Heart right ventricle (tissue), 16 donors: Measurements from ENCODE around the gene ZWILCH. TPM values are rescaled to one million over a fixed set of nuclear protein-coding genes. Genes with fewer than 3 reads are reported as not detected.

Experiments used
- ATAC-seq, 8 donors: fragments of 200-7000 bp; cut with Tn5 transposase; one replicate each; pipeline ENCODE4 v1.9.1; 2020; ENCODE audit warnings: mild to moderate bottlenecking in 8 of 8, moderate library complexity in 8 of 8, moderate number of reproducible peaks in 1 of 8
- DNase-seq, 2 donors: peaks; one replicate each; pipeline ENCODE4 v3.0.0-alpha.2; 2020
- H3K27ac ChIP-seq, 10 donors: fragments of 200-600 bp; sonication (generic) in 2 of 10; one replicate each; pipeline versions ENCODE4 v1.5.0 to v1.8.0; 2020 to 2022; ENCODE audit warnings: mild to moderate bottlenecking in 3 of 10
- H3K27me3 ChIP-seq, 7 donors: fragments of 200-600 bp; one replicate each; pipeline ENCODE4 v1.8.0; 2021 to 2022; ENCODE audit warnings: mild to moderate bottlenecking in 2 of 7
- H3K36me3 ChIP-seq, 9 donors: fragments of 200-600 bp; sonication (generic) in 1 of 9; one replicate each; pipeline versions ENCODE4 v1.5.0 to v1.8.0; 2020 to 2022; ENCODE audit warnings: mild to moderate bottlenecking in 2 of 9
- H3K4me1 ChIP-seq, 9 donors: fragments of 200-600 bp; sonication (generic) in 1 of 9; one replicate each; pipeline versions ENCODE4 v1.5.0 to v1.8.0; 2020 to 2022; ENCODE audit warnings: mild to moderate bottlenecking in 4 of 9
- H3K4me3 ChIP-seq, 10 donors: fragments of 200-600 bp; sonication (generic) in 2 of 10; one replicate each; pipeline versions ENCODE4 v1.5.0 to v1.8.0; 2020 to 2022; ENCODE audit warnings: mild to moderate bottlenecking in 7 of 10, moderate library complexity in 2 of 10
- H3K9me3 ChIP-seq, 11 donors: fragments of 200-600 bp in 10 of 11; sonication (generic) in 2 of 11; one replicate each; pipeline versions ENCODE4 v1.5.0 to v1.8.0; 2013 to 2022; ENCODE audit warnings: mild to moderate bottlenecking in 2 of 11, control low read depth in 1 of 11, moderate library complexity in 1 of 11
- CTCF ChIP-seq, 9 donors: fragments of 200-600 bp; sonication (generic) in 2 of 9; IDR thresholded peaks; one replicate each; pipeline versions ENCODE4 v1.5.0 to v1.8.0; 2021 to 2022; ENCODE audit warnings: antibody characterized with exemption in 9 of 9, mild to moderate bottlenecking in 5 of 9, moderate library complexity in 1 of 9
- WGBS, 2 donors: extraction: QIAGEN DNeasy Blood & Tissue Kit; methylation state at CpG; one replicate each; pipeline ENCODE4 v1.1.7; 2013; ENCODE audit warnings: inconsistent platforms in 1 of 2; 5-methylcytosine and 5-hydroxymethylcytosine counted together
- intact Hi-C, 10 donors: fragments of 100-400 bp; cut with DNase I; formaldehyde crosslinking; loops; one replicate each; pipeline versions ENCODE4 v1.11.1 to v1.14.2; 2022
- polyA plus RNA-seq, 2 donors: library from polyadenylated mRNA; stranded (reverse); fragments of 200-250 nt; gene quantifications; one replicate each; pipeline ENCODE4 v1.2.3, GENCODE V29; 2013
- total RNA-seq, 10 donors: library from RNA; stranded (reverse); fragmentation: NEBNext Ultra II Directional in 3 of 10; extraction: Animal tissue kit (Norgen Biotek cat#: 25700) in 3 of 10; gene quantifications; one replicate each; pipeline versions ENCODE4 v1.2.1 to v1.2.4, GENCODE V29; 2021 to 2023
- donor health status: Arrhythmogenic right ventricular cardiomyopathy.
- donor health status: ischemic (EF 13 %, LVEDD 7.1; RV severe dilation, severe dysfunction).
- donor health status: healthy with polysubstance abuse.
- donor health status: DM: no; HTN: yes; CAD: no.
- donor health status: DM: no; HTN: no; CAD: no.
- donor health status: ischemic (EF 25% LVEDD 6.9; RV normal size, moderate dysfunction).
- donor health status: ischemic (EF 25% LVEDD 5.7; RV mildly dilated, moderate dysfunction).
- donor health status: healthy.
- donor health status: DM: yes; HTN: yes; CAD: no.
- donor health status: Ischemic cardiomyopathy.
- donor health status: ischemic (EF 35%, LVEDD 5.7; RV mildly dilated, moderate dysfunction).
- donor health status: nonischemic (EF 11% LVEDD 7.7; RV severe dilation, severe dysfunction).
- donor health status: DM: yes; HTN: yes; CAD: no.
- donor health status: PGD.
- donor health status: ischemic (EF 29% LVEDD 5.4; RV normal size, mild dysfunction).
- donor health status: nonischemic (EF 23%, LVEDD 6.1; RV moderate dilation, normal function).

The ZWILCH gene
- total and polyA plus RNA-seq, 12 donors: 1.5 to 6.6 (median 2.3) TPM

- 82 to 90% methylated on average over 4 of the region's 4 CpGs for WGBS, 2 donors
- Histone ChIP-seq H3K9me3 (no peaks in the 10 kb centered on the region), H3K4me3 (no peak overlapping the region), H3K36me3 (no peaks in the 10 kb centered on the region), H3K27me3 (no peaks in the 10 kb centered on the region), H3K27ac (no peak overlapping the region), H3K4me1 (peaks cover 0 to 18% (median 4%) of the 10 kb centered on the region in 9 donors)
- intact Hi-C loops: no loop called here
- TF ChIP-seq CTCF (IDR thresholded peaks at IDR 0.05): no peak
- ATAC-seq: no peak
- DNase-seq: no peak
Measured at GRCh38 chr15:66572146-66572545, 67.0 kb downstream of the ZWILCH start.

- Histone ChIP-seq H3K27me3 (no peaks in the 10 kb centered on the region), H3K27ac (no peak overlapping the region), H3K36me3 (no peaks in the 10 kb centered on the region), H3K9me3 (no peaks in the 10 kb centered on the region), H3K4me3 (no peak overlapping the region), H3K4me1 (peaks cover 0 to 18% (median 4%) of the 10 kb centered on the region in 9 donors)
- no peak for ATAC-seq
- DNase-seq: no peak
- no peak for TF ChIP-seq CTCF (IDR thresholded peaks at IDR 0.05)
- 93 to 94% methylated on average over 7 of the region's 7 CpGs for WGBS, 2 donors
- intact Hi-C loops: no loop called here
Measured at GRCh38 chr15:66573348-66573718, 68.2 kb downstream of the ZWILCH start.

GRCh38 chr15:66573719-66574595 is 68.8 kb downstream of the ZWILCH start:
- no peaks in the 10 kb centered on the region for H3K36me3 ChIP-seq
- 63 to 68% methylated on average over 10 of the region's 10 CpGs for WGBS, 2 donors
- H3K27me3 ChIP-seq: no peaks in the 10 kb centered on the region
- H3K4me1 ChIP-seq: peaks cover 0 to 18% (median 4%) of the 10 kb centered on the region in 9 donors
- peaks cover 0 to 4% (median 0%) of the 10 kb centered on the region in 11 donors for H3K9me3 ChIP-seq
- no peak for TF ChIP-seq CTCF (IDR thresholded peaks at IDR 0.05)
- H3K4me3 ChIP-seq: no peak overlapping the region
- ATAC-seq: peak in 5 of 8 donors; percentile 34 to 68 (median 64)
- H3K27ac ChIP-seq: peak overlapping the region in 1 of 10 donors; percentile 31
- no peak for DNase-seq
- intact Hi-C loops: no loop called here

- Histone ChIP-seq H3K9me3 (peaks cover 0 to 5% (median 0%) of the 10 kb centered on the region in 11 donors), H3K4me1 (peaks cover 0 to 18% (median 4%) of the 10 kb centered on the region in 9 donors), H3K27me3 (no peaks in the 10 kb centered on the region), H3K27ac (peak overlapping the region in 1 of 10 donors; percentile 31), H3K36me3 (no peaks in the 10 kb centered on the region), H3K4me3 (no peak overlapping the region)
- WGBS, 2 donors: 71 to 85% methylated on average over 2 of the region's 2 CpGs
- ATAC-seq (no peak), DNase-seq (no peak)
- TF ChIP-seq CTCF (IDR thresholded peaks at IDR 0.05): no peak
- intact Hi-C loops: no loop called here
Measured at GRCh38 chr15:66574596-66574950, 69.4 kb downstream of the ZWILCH start.
